ENCODE results near the gene TVP23A. TPM values are rescaled to one million over a fixed set of nuclear protein-coding genes. Genes with fewer than 3 reads are reported as not detected.
A peak's percentile ranks its signal among the peaks of the same experiment; 100 is the strongest.

The TVP23A gene
- polyA plus RNA-seq, 1 of the 3 experiments (the other 2 are of a cell fraction): 0.35 TPM

GRCh38 chr16:10820546-10820945, 2.0 kb upstream of the TVP23A start:
- H3K9me2 ChIP-seq: no peaks in the 10 kb centered on the region
- WGBS (ENCODE audit: low lambda C conversion rate): 21% methylated on average over 1 of the region's 1 CpG
- no peak overlapping the region for H3K4me3 ChIP-seq (ENCODE audit: low read depth in 2 of 2, low read length in 1 of 2)
- no peaks in the 10 kb centered on the region for H4K20me1 ChIP-seq (ENCODE audit: insufficient read depth)
- H3K4me1 ChIP-seq (ENCODE audit: control insufficient read depth in 1 of 2, insufficient read depth in 2 of 2, low read depth in 1 of 2, low read length in 1 of 2): peaks cover 0 to 11% of the 10 kb centered on the region in 2 experiments; a peak in 1 of 4 replicates
- H3K36me3 ChIP-seq (replicated peaks in 1 of 2; ENCODE audit: control insufficient read depth in 1 of 2, insufficient read depth in 2 of 2, low read length in 1 of 2): no peaks in the 10 kb centered on the region
- H3K79me2 ChIP-seq (ENCODE audit: insufficient read depth): no peaks in the 10 kb centered on the region
- no peaks in the 10 kb centered on the region for H3F3A ChIP-seq (replicated peaks; ENCODE audit: insufficient read depth)
- H2AFZ ChIP-seq (ENCODE audit: low read depth): no peak overlapping the region
- H3K4me2 ChIP-seq: no peak overlapping the region
- DNase-seq: no peak
- no peak overlapping the region for H3K9ac ChIP-seq
- H3K27me3 ChIP-seq (ENCODE audit: insufficient read depth): no peaks in the 10 kb centered on the region
- ChIA-PET CTCF (interaction anchor here (1.1 kb wide), 1 partner anchor 98 kb away, joined by 3 read pairs; no protein-coding TSS in a partner anchor), POLR2A (no interaction called here)
- no peak for TF ChIP-seq RFX5 (IDR thresholded peaks at IDR 0.05; ENCODE audit: low read length)
- H3K27ac ChIP-seq (ENCODE audit: low read depth in 2 of 2, low read length in 1 of 2): no peak overlapping the region
- H3K9me3 ChIP-seq: no peaks in the 10 kb centered on the region

GRCh38 chr16:10817514-10817913, 1.1 kb downstream of the TVP23A start:
- 100% methylated on average over 1 of the region's 1 CpG for whole genome bisulfite sequencing (ENCODE audit: low lambda C conversion rate)
- peak overlapping the region in 1 of 2 experiments; percentile 41; a peak in 1 of 4 replicates for H3K4me3 ChIP-seq (ENCODE audit: low read depth in 2 of 2, low read length in 1 of 2)
- H3K4me1 ChIP-seq (ENCODE audit: control insufficient read depth in 1 of 2, insufficient read depth in 2 of 2, low read depth in 1 of 2, low read length in 1 of 2): peaks cover 0 to 19% of the 10 kb centered on the region in 2 experiments; a peak in 1 of 4 replicates
- no peaks in the 10 kb centered on the region for H3K79me2 ChIP-seq (ENCODE audit: insufficient read depth)
- H3K9me3 ChIP-seq: no peaks in the 10 kb centered on the region
- H3K27ac ChIP-seq (ENCODE audit: low read depth in 2 of 2, low read length in 1 of 2): peak overlapping the region in 1 of 2 experiments; percentile 20; a peak in 1 of 4 replicates
- H4K20me1 ChIP-seq (ENCODE audit: insufficient read depth): no peaks in the 10 kb centered on the region
- POLR2A ChIA-PET: interaction anchor here (0.6 to 1.7 kb wide), 3 partner anchors 11 to 101 kb away, joined by 3 to 7 read pairs (median 7); partner anchors contain the start of gene NUBP1
- H3K4me2 ChIP-seq: no peak overlapping the region
- no peak for DNase-seq
- TF ChIP-seq EZH2phosphoT487 (IDR thresholded peaks at IDR 0.05; ENCODE audit: borderline replicate concordance, low read depth) (no peak), NRF1 (IDR thresholded peaks at IDR 0.05; ENCODE audit: low read depth, low read length) (no peak), MAX (IDR thresholded peaks at IDR 0.05; ENCODE audit: low read depth) (no peak), IRF3 (IDR thresholded peaks at IDR 0.05; ENCODE audit: low read depth, low read length) (no peak), RCOR1 (IDR thresholded peaks at IDR 0.05; ENCODE audit: low read length) (0 out of 2 replicates have a peak, but pooled peaks have one; percentile 7)
- H3K9ac ChIP-seq: no peak overlapping the region
- no peaks in the 10 kb centered on the region for H3K36me3 ChIP-seq (replicated peaks in 1 of 2; ENCODE audit: control insufficient read depth in 1 of 2, insufficient read depth in 2 of 2, low read length in 1 of 2)
- H3K27me3 ChIP-seq (ENCODE audit: insufficient read depth): no peaks in the 10 kb centered on the region
- CTCF ChIA-PET: interaction anchor here (1.3 to 1.8 kb wide), 2 partner anchors 11 to 101 kb away, joined by 4 to 8 read pairs; no protein-coding TSS in a partner anchor
- H3K9me2 ChIP-seq: no peaks in the 10 kb centered on the region
- no peak overlapping the region for H2AFZ ChIP-seq (ENCODE audit: low read depth)
- no peaks in the 10 kb centered on the region for H3F3A ChIP-seq (replicated peaks; ENCODE audit: insufficient read depth)

- Histone ChIP-seq H3F3A (replicated peaks; ENCODE audit: insufficient read depth) (no peaks in the 10 kb centered on the region), H2AFZ (ENCODE audit: low read depth) (no peak overlapping the region), H3K9me2 (no peaks in the 10 kb centered on the region), H3K79me2 (ENCODE audit: insufficient read depth) (no peaks in the 10 kb centered on the region), H3K27ac (ENCODE audit: low read depth in 2 of 2, low read length in 1 of 2) (no peak overlapping the region), H3K27me3 (ENCODE audit: insufficient read depth) (no peaks in the 10 kb centered on the region), H4K20me1 (ENCODE audit: insufficient read depth) (no peaks in the 10 kb centered on the region), H3K9ac (no peak overlapping the region), H3K36me3 (replicated peaks in 1 of 2; ENCODE audit: control insufficient read depth in 1 of 2, insufficient read depth in 2 of 2, low read length in 1 of 2) (no peaks in the 10 kb centered on the region), H3K4me2 (no peak overlapping the region), H3K4me1 (ENCODE audit: control insufficient read depth in 1 of 2, insufficient read depth in 2 of 2, low read depth in 1 of 2, low read length in 1 of 2) (peaks cover 0 to 16% of the 10 kb centered on the region in 2 experiments; a peak in 1 of 4 replicates), H3K4me3 (ENCODE audit: low read depth in 2 of 2, low read length in 1 of 2) (no peak overlapping the region), H3K9me3 (no peaks in the 10 kb centered on the region)
- 53% methylated on average over 4 of the region's 4 CpGs for WGBS (ENCODE audit: low lambda C conversion rate)
- no peak for TF ChIP-seq RCOR1 (IDR thresholded peaks at IDR 0.05; ENCODE audit: low read length)
- TF ChIP-seq, protein P1, sequence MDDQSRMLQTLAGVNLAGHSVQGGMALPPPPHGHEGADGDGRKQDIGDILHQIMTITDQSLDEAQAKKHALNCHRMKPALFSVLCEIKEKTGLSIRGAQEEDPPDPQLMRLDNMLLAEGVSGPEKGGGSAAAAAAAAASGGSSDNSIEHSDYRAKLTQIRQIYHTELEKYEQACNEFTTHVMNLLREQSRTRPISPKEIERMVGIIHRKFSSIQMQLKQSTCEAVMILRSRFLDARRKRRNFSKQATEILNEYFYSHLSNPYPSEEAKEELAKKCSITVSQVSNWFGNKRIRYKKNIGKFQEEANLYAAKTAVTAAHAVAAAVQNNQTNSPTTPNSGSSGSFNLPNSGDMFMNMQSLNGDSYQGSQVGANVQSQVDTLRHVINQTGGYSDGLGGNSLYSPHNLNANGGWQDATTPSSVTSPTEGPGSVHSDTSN (IDR thresholded peaks at IDR 0.05): no peak
- no peak for TF ChIP-seq JUND (IDR thresholded peaks at IDR 0.05)
- no peak for TF ChIP-seq ELF1 (IDR thresholded peaks at IDR 0.05)
- TF ChIP-seq EP300 (IDR thresholded peaks at IDR 0.05; ENCODE audit: borderline replicate concordance in 1 of 2, low read depth in 1 of 2, low read length in 1 of 2): no peak
- TF ChIP-seq IRF3 (IDR thresholded peaks at IDR 0.05; ENCODE audit: low read depth, low read length): no peak
- TF ChIP-seq NFIC (IDR thresholded peaks at IDR 0.05; ENCODE audit: borderline replicate concordance): no peak
- TF ChIP-seq RXRA (IDR thresholded peaks at IDR 0.05; ENCODE audit: borderline replicate concordance, low read depth): no peak
- no peak for TF ChIP-seq EZH2phosphoT487 (IDR thresholded peaks at IDR 0.05; ENCODE audit: borderline replicate concordance, low read depth)
- ChIA-PET CTCF (no interaction called here), POLR2A (no interaction called here)
- DNase-seq: no peak
Observed at GRCh38 chr16:10813099-10813455, 5.5 kb downstream of the TVP23A start.
